Subcutaneous adipose tissue (tissue), 4 donors: ENCODE data around the gene PRDM8. TPM values are rescaled to one million over a fixed set of nuclear protein-coding genes. Genes with fewer than 3 reads are reported as not detected.

Source experiments
- total RNA-seq, 4 donors: library from RNA; depleted of rRNA; stranded (reverse); fragments of >200 nt; gene quantifications; one replicate each; pipeline ENCODE4 v1.1.0, GENCODE V29; 2016
- TF ChIP-seq, protein P1 (sequence below): fragments of 450-650 bp; IDR thresholded peaks from one replicate; pipeline ENCODE4 v1.5.1; 2016; ENCODE audit warnings: low read depth, mild to moderate bottlenecking, control low read depth, antibody characterized with exemption, moderate library complexity

Gene PRDM8
- total RNA-seq, 4 donors from 2014 or later, result 2.1 to 8.1 (median 4.7) TPM

DNA sequence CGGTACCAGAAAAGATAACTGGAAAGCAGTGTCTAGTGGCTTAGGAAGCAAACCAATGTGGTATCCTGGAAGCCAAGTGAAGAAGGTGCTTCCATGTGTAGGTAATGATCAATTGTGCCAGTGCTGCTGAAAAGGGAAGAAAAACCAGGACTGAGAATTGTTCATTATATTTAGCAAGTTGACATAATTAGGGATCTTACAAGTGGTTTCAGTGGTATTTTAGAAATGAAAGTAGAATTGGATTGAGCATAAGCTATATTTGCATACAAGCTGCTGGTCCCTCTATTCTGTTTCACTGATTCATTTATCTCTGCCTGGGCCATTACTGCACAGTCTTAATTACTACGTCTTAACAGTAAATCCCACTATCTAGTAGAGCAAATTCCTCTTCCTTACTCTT lies 32.3 kb downstream of the PRDM8 start:
- TF ChIP-seq, protein P1, sequence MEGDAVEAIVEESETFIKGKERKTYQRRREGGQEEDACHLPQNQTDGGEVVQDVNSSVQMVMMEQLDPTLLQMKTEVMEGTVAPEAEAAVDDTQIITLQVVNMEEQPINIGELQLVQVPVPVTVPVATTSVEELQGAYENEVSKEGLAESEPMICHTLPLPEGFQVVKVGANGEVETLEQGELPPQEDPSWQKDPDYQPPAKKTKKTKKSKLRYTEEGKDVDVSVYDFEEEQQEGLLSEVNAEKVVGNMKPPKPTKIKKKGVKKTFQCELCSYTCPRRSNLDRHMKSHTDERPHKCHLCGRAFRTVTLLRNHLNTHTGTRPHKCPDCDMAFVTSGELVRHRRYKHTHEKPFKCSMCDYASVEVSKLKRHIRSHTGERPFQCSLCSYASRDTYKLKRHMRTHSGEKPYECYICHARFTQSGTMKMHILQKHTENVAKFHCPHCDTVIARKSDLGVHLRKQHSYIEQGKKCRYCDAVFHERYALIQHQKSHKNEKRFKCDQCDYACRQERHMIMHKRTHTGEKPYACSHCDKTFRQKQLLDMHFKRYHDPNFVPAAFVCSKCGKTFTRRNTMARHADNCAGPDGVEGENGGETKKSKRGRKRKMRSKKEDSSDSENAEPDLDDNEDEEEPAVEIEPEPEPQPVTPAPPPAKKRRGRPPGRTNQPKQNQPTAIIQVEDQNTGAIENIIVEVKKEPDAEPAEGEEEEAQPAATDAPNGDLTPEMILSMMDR, result no peak

DNA sequence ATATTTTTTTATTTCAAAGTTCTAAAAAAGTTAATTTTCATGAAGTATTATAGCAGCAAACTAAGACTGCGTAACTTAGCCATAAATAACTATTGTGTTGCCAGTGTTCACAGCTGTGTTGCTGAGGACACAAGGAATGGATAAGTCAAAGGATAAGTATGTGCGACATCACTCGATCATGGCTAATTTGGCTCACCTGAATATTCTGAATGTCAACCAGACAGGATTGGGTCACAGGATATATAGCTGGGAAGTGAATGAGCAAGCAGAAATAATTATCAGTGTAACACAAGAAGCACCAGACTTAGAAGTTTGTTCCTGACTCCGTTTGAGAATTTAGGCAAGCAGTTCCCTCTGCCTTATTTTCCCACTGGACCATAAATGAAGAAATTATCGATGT lies 33.9 kb downstream of the PRDM8 start:
- TF ChIP-seq, protein P1, result no peak

DNA sequence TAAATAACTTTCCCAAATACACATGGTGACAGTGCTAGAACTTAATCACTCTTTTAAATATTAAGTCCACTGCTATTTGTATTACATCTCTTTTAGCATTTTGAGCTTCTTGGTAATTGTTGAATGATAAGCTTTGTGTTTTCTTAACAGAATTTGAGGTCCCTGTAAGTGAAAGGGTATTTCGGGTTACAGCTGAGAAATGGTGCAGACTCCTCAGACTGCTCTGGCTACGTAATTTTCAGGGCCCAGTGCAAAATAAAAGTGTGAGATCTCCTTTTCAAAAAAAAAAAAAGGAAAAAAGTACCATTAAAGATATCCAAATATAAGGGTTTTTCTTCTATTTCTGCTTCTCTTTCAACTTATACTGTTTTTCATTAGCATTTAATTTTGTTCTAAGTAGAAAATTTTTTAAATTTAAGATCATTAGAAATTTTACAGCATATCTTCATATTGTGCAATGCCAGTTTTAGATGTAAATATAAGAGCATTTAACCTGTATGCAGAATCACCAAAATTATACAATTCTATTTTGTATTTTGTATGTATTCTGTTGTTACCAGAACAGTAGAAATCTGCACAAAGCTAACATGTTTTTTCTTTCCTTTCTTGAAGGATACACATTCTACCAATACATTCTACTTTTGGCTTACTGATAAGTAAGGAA lies 35.5 kb downstream of the PRDM8 start:
- TF ChIP-seq, protein P1, result no peak

DNA sequence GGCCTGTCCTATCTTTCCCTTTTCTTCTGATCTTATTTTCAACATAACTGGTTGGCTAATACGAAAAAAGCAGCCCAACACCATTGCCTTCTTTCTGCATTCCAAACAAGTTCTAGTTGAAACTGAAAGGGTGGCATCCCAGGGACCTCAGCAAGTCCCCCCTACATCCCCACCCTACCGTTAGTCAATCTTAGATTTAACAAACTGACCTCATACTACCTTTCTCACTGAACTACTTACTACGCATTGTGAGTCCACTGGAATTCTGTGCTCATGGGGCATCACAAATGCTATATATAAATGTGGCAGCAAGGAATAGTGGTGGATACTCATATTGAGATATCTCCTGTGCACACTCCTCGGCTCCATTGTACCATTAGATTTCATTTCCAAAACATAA lies 36.1 kb downstream of the PRDM8 start:
- TF ChIP-seq, protein P1, result no peak

DNA sequence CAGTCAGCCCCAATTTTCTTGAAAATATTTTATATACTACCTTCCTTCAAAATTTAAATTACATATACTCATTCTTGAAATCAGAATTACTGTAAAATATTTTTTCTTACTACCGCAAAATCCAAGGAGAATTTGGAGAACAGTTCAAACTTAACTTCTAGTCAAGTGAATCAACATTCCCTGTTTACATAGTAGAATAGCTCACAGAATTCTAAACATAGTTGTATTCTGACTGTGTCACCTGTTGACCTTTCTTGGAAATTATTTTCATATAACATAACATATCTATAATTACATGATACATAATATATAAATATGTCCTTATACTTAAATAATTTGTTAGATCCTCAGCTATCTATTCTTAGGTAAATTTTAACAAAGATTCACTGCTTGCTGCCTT lies 38.1 kb downstream of the PRDM8 start:
- TF ChIP-seq, protein P1, result no peak

DNA sequence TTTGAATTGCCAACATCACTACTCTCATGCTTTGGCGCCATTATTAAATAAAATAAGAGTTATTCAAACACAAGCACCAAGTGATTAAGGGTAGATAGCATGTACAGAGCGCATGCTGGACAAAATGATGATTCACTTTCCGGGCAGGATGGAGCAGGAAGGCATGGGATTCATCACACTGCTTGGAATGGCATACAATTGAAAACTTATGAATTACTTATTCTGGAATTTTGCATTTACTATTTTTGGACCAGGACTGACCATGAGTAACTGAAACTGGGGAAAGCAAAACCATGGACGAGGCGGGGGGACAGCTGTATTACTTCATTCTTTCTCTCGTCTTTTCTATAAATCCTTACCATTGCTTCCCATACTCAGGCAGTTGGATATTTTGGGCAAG lies 40.7 kb downstream of the PRDM8 start:
- TF ChIP-seq, protein P1, result no peak

DNA sequence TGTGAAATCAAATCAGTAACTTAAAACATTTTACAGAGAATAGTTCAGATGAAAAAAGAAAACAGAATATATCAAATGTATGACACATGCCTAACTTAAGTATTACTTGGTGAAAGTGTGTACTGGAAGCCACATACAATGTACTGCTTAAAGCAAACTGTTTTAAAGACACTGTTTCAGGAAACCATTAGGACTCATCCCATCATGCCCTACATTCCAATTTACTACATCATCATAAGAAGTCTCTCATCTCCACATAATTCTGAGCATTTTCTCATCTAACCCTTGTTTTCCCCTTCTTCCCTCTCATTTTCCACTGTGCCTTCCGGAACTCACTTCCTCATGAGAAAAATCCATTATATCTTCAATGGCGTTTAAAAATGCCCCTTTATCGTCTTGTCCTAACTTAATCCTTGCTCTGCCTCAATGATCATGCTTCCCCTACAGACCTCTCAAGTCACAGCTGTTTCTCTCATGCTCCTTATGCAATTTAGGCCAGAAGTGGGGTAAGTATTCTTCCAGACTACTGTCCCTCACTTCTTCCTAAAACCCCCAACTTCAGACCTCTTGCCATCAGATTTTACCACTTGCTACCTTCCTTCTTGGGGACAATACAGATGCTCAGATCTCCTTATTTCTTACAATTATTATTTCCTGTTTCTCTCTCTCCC lies 42.3 kb downstream of the PRDM8 start:
- TF ChIP-seq, protein P1, result no peak
